Activated CD4-positive, alpha-beta T cell treated with anti-CD3 and anti-CD28 coated beads, Interleukin-2, Interleukin-6, amounts not matched to agents 100 ng/mL and 50 ng/mL, durations not matched to agents 16 hours and 8 hours (primary cell): ENCODE results near the gene CATSPER3.

Source experiments
- DNase-seq: peaks from one replicate; pipeline ENCODE4 v3.0.0-alpha.2; 2020

Gene CATSPER3

GRCh38 chr5:135011355-135012032 is 43.8 kb downstream of the CATSPER3 start:
- DNase-seq = no peak

GRCh38 chr5:135012033-135012588 is 44.4 kb downstream of the CATSPER3 start:
- DNase-seq = no peak

GRCh38 chr5:135012951-135013391 is 45.3 kb downstream of the CATSPER3 start:
- DNase-seq = no peak

- no peak for DNase-seq
These were observed 45.7 kb downstream of the CATSPER3 start for GRCh38 chr5:135013445-135013844.

- DNase-seq = no peak
These were observed 46.4 kb downstream of the CATSPER3 start for GRCh38 chr5:135013947-135014570.

- DNase-seq = no peak
These were observed 48.2 kb downstream of the CATSPER3 start for GRCh38 chr5:135015942-135016341.

GRCh38 chr5:135016861-135017290 is 49.2 kb downstream of the CATSPER3 start:
- no peak for DNase-seq

DNA sequence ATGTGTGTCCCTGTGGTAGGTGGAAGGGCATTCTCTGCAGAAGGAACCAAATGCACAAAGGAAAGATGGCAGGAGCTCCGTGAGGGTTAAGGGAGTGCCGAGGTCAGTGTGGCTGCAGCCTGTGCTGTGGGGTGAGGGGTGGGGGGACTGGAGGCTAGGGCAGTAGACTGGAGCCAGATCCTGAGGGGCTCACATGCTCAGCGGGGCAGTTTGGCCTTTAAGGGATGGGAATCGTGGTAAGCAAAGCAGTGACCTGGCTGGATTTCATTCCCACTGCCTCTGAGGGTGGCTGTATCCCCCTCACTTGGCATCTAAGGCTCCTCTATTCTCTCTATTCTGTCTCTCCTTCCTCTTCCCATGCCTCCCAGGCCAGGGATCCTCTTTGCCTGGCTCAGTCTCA is 50.8 kb downstream of the CATSPER3 start:
- DNase-seq = no peak

DNA sequence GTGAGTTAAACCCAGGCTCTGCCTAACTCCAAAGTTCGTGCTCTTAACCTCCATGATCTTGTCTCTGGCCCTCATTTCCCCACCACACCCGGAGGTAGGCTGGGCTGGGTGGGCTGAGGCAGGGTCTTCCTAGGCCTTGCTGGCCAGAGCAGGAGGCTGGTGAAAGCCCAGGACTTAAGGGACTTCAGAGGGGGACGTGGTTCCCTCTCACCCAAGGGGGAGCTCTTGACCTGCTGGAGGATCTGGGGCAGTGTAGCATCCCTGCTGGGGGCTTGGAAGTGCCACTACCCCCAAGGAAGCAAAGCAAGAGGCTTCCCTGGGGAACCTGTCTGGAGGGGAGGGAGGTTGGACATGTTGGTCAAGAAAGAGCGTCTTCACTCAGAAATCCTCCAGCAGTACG is 51.6 kb downstream of the CATSPER3 start:
- no peak for DNase-seq

DNA sequence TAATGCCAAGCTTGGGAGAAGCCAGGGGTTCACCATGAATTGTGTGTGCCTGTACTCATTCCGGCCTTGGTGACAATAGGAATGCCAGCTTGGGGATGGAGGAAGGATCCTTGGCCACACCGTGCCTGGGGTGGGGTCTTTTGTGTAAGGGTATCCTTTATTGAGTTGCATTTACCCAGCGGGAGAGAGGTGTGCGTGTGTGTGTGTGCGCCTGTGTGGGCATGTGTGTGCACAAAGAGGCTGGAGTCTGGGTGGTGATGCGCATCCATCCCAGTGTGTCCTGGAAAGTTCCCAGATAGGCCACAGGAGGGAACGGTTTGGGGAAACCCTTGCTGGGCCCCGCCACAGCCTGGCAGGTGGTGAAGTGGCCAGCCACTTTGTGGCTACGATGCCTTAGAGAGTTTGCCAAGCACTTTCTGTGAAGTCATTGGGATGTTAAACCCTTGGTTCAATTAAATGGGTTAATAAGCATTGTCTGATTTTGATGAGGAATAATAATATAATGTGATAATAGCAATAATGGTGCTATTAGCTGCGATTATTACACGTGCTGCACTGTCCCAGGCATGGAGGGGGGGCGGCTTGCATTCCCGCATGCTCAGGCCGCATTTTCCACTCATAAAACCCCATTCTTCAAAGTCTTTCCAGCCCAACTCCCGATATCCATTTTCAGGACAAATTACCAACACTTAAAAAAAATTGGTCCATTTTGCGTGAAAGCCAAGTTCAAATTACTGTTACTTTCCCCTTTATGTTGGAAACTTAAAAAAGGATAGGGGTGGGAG is 52.6 kb downstream of the CATSPER3 start:
- no peak for DNase-seq

GRCh38 chr5:135024956-135025729 is 57.4 kb downstream of the CATSPER3 start:
- no peak for DNase-seq

GRCh38 chr5:135025730-135026644 is 58.3 kb downstream of the CATSPER3 start:
- DNase-seq = no peak

DNA sequence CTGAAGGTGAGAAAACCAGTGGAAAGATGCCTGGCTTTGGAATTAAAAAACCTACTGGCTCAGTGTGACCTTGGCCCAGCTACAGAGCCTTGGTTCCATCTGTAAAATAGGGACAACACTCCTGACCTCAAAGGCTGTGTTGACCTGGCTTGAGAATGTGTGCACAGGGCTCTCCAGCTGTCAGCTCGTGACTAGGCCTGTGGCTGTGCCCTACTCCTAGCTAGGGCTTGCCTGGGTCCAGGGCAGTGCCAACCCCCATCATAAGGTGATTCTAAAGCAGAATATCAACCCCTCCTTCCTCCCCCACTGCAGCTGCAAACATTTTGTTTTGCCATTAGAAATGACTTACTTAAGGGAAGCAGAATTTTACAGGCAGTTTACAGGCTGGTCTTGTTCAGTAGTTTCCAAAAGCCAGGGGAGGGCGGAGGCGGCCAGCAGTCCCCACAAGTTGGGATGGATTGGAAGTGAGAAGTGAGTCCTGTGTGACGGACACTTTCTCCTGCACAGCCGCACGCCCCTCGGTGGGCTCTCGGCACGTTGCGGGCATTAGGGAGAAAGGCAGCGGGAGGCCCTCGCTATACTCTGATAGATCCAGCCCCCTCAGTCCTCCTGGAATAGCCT is 59.0 kb downstream of the CATSPER3 start:
- no peak for DNase-seq

- no peak for DNase-seq
These were observed 59.6 kb downstream of the CATSPER3 start for GRCh38 chr5:135027266-135027696.

DNA sequence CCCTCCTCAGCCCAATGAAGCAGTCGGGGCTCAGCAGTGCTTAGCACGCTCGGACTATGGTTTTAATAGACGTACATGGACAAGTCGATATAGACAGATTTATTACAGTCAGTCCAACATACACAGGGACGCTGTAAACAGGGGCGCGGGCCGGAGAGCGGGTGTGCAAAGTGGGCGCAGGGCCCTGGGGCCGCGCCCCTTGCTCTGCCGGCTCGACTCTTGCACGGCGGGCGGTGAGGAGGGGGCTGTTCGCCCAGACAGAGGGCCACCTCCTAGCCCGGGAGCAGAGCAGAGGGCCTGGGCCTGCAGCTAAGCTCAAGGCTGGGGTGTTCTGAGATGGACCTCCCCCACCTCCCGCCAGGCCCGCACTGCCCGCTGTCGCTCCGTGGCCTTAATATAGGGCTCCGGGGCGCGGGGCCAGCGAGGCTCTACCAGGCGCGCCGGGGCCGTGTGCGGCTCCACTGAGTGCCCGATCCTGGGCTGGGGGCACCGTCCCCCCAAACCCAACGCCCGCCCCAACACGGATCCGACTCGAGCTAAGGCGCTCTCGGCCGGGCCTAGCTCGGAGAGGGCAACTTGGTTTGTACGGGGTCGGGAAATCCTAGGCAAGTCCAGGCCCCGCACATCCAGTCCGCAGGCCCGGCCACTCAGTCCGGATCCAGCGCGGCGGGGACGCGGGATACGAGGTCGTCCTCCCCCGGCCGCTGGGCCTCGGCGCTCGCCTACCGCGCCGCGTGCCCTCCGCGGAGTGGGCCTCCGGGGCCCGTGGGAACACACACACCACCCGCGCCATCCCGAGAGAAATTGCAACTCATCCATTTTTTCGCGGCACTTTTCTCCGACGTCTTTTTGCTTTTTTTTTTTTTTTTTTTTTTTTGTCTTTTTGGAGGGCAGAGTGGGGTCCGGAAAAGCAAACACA is 60.2 kb downstream of the CATSPER3 start:
- DNase-seq = no peak

GRCh38 chr5:135028791-135029476 is 61.2 kb downstream of the CATSPER3 start:
- no peak for DNase-seq

GRCh38 chr5:135029477-135030122 is 61.9 kb downstream of the CATSPER3 start:
- no peak for DNase-seq

- DNase-seq = no peak
These were observed 62.6 kb downstream of the CATSPER3 start for GRCh38 chr5:135030123-135030955.
